GM23338 (cell line): ENCODE results near the gene ORAI2. TPM values are rescaled to one million over a fixed set of nuclear protein-coding genes. Genes with fewer than 3 reads are reported as not detected.

Experiments used
- ATAC-seq: fragments of 200-7000 bp; cut with Tn5 transposase; 3 replicates; pipeline ENCODE4 v1.9.1; 2020
- DNase-seq: peaks from one replicate; pipeline ENCODE4 v3.0.0-alpha.2; 2015; ENCODE audit warnings: low spot score
- H2AFZ ChIP-seq: fragments of 200-600 bp; sonication (generic); 2 replicates; pipeline ENCODE4 v1.8.0; 2016; ENCODE audit warnings: antibody characterized with exemption, mild to moderate bottlenecking, moderate library complexity
- H3F3A ChIP-seq: fragments of 200-600 bp; sonication (generic); replicated peaks from 2 replicates; pipeline ENCODE4 v1.8.0; 2017; ENCODE audit warnings: antibody characterized with exemption, mixed run types, low read depth
- H3K27ac ChIP-seq: fragments of 200-600 bp; sonication (generic); 2 replicates; pipeline ENCODE4 v1.6.1; 2016; ENCODE audit warnings: low read depth
- H3K27me3 ChIP-seq: fragments of 200-600 bp; sonication (generic); 2 replicates; pipeline ENCODE4 v1.8.0; 2016; ENCODE audit warnings: mild to moderate bottlenecking, mixed run types, moderate library complexity; ENCODE audit not compliant: insufficient read depth
- H3K36me3 ChIP-seq: fragments of 200-600 bp; sonication (generic); 2 replicates; pipeline ENCODE4 v1.8.0; 2016; ENCODE audit warnings: mild to moderate bottlenecking; ENCODE audit not compliant: insufficient read depth
- H3K4me1 ChIP-seq: fragments of 200-600 bp; sonication (generic); 2 replicates; pipeline ENCODE4 v1.8.0; 2016; ENCODE audit warnings: mild to moderate bottlenecking, moderate library complexity; ENCODE audit not compliant: insufficient read depth
- H3K4me2 ChIP-seq: fragments of 200-600 bp; sonication (generic); 2 replicates; pipeline ENCODE4 v1.7.1; 2017; ENCODE audit warnings: mixed run types
- H3K4me3 ChIP-seq: fragments of 200-600 bp; sonication (generic); 2 replicates; pipeline ENCODE4 v1.6.1; 2016; ENCODE audit warnings: mixed run types
- H3K79me2 ChIP-seq: fragments of 200-600 bp; sonication (generic); replicated peaks from 2 replicates; pipeline ENCODE4 v1.8.0; 2017; ENCODE audit warnings: mild to moderate bottlenecking; ENCODE audit not compliant: insufficient read depth
- H3K9me2 ChIP-seq: fragments of 200-600 bp; sonication (generic); 2 replicates; pipeline ENCODE4 v1.8.0; 2017; ENCODE audit not compliant: insufficient read depth
- H4K20me1 ChIP-seq: fragments of 200-600 bp; sonication (generic); replicated peaks from 2 replicates; pipeline ENCODE4 v1.8.0; 2017; ENCODE audit warnings: mild to moderate bottlenecking; ENCODE audit not compliant: insufficient read depth
- H3K27ac Mint-ChIP-seq: 2 replicates; pipeline ENCODE4 v1.8.0; 2020; ENCODE audit warnings: inconsistent platforms, mild to moderate bottlenecking, moderate library complexity, mixed read lengths
- H3K27me3 Mint-ChIP-seq: 3 replicates; pipeline ENCODE4 v1.8.0; 2022; ENCODE audit warnings: low read depth, mild to moderate bottlenecking, moderate library complexity, mixed read lengths, inconsistent platforms; ENCODE audit not compliant: insufficient read depth, poor library complexity
- H3K36me3 Mint-ChIP-seq: 3 replicates; pipeline ENCODE4 v1.8.0; 2021; ENCODE audit warnings: low read depth, mild to moderate bottlenecking, inconsistent platforms, moderate library complexity, mixed read lengths
- H3K4me1 Mint-ChIP-seq: 3 replicates; pipeline ENCODE4 v1.8.0; 2020; ENCODE audit warnings: mild to moderate bottlenecking, inconsistent platforms, mixed read lengths
- H3K4me3 Mint-ChIP-seq: 3 replicates; pipeline ENCODE4 v1.8.0; 2021; ENCODE audit warnings: moderate library complexity, mild to moderate bottlenecking, inconsistent platforms, mixed read lengths
- H3K9me3 Mint-ChIP-seq: 3 replicates; pipeline ENCODE4 v1.8.0; 2020; ENCODE audit warnings: moderate library complexity, mild to moderate bottlenecking, inconsistent platforms, mixed read lengths
- CREB1 ChIP-seq: fragments of 250-450 bp; sonication (Bioruptor Pico); IDR thresholded peaks from 2 replicates; pipeline ENCODE4 v1.5.0; 2020; ENCODE audit warnings: low read depth, mild to moderate bottlenecking, moderate library complexity
- EZH2 ChIP-seq: fragments of 200-600 bp; sonication (generic); IDR thresholded peaks from one replicate; pipeline ENCODE4 v1.8.0; 2017; ENCODE audit warnings: antibody characterized with exemption, mild to moderate bottlenecking, low read depth; ENCODE audit not compliant: unreplicated experiment
- EZH2phosphoT487 ChIP-seq: fragments of 200-600 bp; sonication (generic); IDR thresholded peaks from one replicate; pipeline ENCODE4 v1.8.1; 2018; ENCODE audit warnings: antibody characterized with exemption; ENCODE audit not compliant: unreplicated experiment
- JUNB ChIP-seq: IDR thresholded peaks from one replicate; pipeline ENCODE4 v1.6.1; 2016; ENCODE audit warnings: antibody characterized with exemption; ENCODE audit not compliant: unreplicated experiment
- NANOG ChIP-seq: IDR thresholded peaks from 2 replicates; pipeline ENCODE4 v1.6.1; 2016; ENCODE audit warnings: antibody characterized with exemption, borderline replicate concordance
- POLR2AphosphoS5 ChIP-seq: IDR thresholded peaks from 2 replicates; pipeline ENCODE4 v1.6.1; 2016; ENCODE audit warnings: antibody characterized with exemption, low read depth
- STAT1 ChIP-seq: IDR thresholded peaks from one replicate; pipeline ENCODE4 v1.6.1; 2016; ENCODE audit warnings: antibody characterized with exemption; ENCODE audit not compliant: unreplicated experiment
- ZNF114 ChIP-seq: fragments of 250-450 bp; sonication (Bioruptor Pico); IDR thresholded peaks from 2 replicates; pipeline ENCODE4 v1.5.0; 2020; ENCODE audit warnings: mild to moderate bottlenecking, moderate library complexity
- ZNF331 ChIP-seq: fragments of 250-450 bp; sonication (Bioruptor Pico); IDR thresholded peaks from 2 replicates; pipeline ENCODE4 v1.5.0; 2020; ENCODE audit warnings: low read depth, mild to moderate bottlenecking, moderate library complexity
- polyA plus RNA-seq: library from polyadenylated mRNA; unstranded; fragments of >200 nt; fragmentation: Nextera tagmentation; extraction: Ambion mirVana; gene quantifications from 2 replicates; pipeline ENCODE4 v1.2.1, GENCODE V29; 2016
- total RNA-seq: library from RNA; depleted of rRNA; stranded (reverse); fragments of >200 nt; shearing (Covaris generic); gene quantifications from 2 replicates; pipeline ENCODE4 v1.2.3, GENCODE V29; 2014
- TF ChIP-seq, protein P1 (sequence below): IDR thresholded peaks from 2 replicates; pipeline ENCODE4 v1.6.1; 2016; ENCODE audit warnings: antibody characterized with exemption
- TF ChIP-seq, protein P2 (sequence below), 2 experiments: fragments of 200-600 bp in 1 of 2; sonication (generic) in 1 of 2; conservative IDR thresholded peaks; 2 replicates each; pipeline versions ENCODE4 v1.5.1 to v1.6.1; 2016 to 2017; ENCODE audit warnings: antibody characterized with exemption in 2 of 2, low read depth in 2 of 2, mild to moderate bottlenecking in 2 of 2, moderate library complexity in 1 of 2
- TF ChIP-seq, protein P3 (sequence below): fragments of 250-450 bp; sonication (Bioruptor Pico); IDR thresholded peaks from 2 replicates; pipeline ENCODE4 v1.5.0; 2020; ENCODE audit warnings: mild to moderate bottlenecking, moderate library complexity
- TF ChIP-seq, protein P4 (sequence below): IDR thresholded peaks from one replicate; pipeline ENCODE4 v1.6.1; 2018; ENCODE audit warnings: antibody characterized with exemption; ENCODE audit not compliant: unreplicated experiment

Gene ORAI2
- total and polyA plus RNA-seq, 2 experiments from 2014 or later = 6.6 to 33.8 TPM

DNA sequence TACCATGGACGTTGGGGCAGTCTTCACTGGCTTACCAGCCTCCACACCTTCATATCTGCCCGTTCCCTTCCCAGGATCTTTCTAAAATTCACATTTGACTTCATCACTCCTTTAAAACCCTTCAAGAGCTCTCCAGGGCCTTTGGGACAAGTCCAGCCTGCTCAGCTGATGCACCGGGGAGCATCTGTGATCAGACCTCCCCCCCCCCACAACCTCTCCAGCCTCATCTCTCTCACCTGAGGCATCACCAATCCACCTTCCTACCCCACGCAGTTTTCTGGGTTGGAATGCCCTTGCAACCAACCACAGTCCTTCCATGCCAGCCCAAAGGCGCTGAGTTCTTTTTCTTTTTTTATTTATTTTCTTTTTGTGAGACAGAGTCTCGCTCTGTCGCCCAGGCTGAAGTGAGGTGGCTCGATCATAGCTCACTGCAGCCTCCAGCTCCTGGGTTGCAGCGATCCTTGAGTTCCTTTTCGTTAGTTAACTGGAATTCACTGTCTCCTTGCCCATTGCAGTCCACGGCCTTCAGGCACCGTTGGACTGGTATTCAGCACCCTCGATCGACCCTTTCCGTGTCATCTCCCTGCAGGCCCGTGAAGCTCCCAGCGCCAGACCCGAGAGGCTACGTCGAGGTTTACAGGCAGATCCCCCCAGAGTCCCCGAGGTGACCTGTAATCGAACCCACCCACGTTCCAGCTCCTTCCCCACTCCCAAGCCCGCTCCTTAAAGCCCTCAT is 30.6 kb downstream of the ORAI2 start:
- peak overlapping the region; percentile 88 for H3K27ac Mint-ChIP-seq
- TF ChIP-seq CREB1 (CRISPR knock-in tag) (no peak), EZH2 (no peak), NANOG (no peak), ZNF331 (no peak), STAT1 (no peak), POLR2AphosphoS5 (no peak), JUNB (no peak), ZNF114 (CRISPR knock-in tag) (no peak), EZH2phosphoT487 (no peak)
- TF ChIP-seq, protein P1, sequence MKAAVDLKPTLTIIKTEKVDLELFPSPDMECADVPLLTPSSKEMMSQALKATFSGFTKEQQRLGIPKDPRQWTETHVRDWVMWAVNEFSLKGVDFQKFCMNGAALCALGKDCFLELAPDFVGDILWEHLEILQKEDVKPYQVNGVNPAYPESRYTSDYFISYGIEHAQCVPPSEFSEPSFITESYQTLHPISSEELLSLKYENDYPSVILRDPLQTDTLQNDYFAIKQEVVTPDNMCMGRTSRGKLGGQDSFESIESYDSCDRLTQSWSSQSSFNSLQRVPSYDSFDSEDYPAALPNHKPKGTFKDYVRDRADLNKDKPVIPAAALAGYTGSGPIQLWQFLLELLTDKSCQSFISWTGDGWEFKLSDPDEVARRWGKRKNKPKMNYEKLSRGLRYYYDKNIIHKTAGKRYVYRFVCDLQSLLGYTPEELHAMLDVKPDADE = no peak
- TF ChIP-seq, protein P2, sequence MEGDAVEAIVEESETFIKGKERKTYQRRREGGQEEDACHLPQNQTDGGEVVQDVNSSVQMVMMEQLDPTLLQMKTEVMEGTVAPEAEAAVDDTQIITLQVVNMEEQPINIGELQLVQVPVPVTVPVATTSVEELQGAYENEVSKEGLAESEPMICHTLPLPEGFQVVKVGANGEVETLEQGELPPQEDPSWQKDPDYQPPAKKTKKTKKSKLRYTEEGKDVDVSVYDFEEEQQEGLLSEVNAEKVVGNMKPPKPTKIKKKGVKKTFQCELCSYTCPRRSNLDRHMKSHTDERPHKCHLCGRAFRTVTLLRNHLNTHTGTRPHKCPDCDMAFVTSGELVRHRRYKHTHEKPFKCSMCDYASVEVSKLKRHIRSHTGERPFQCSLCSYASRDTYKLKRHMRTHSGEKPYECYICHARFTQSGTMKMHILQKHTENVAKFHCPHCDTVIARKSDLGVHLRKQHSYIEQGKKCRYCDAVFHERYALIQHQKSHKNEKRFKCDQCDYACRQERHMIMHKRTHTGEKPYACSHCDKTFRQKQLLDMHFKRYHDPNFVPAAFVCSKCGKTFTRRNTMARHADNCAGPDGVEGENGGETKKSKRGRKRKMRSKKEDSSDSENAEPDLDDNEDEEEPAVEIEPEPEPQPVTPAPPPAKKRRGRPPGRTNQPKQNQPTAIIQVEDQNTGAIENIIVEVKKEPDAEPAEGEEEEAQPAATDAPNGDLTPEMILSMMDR (conservative IDR thresholded peaks at IDR 0.05; ENCODE audit: low read depth in 2 of 2) = no peak
- TF ChIP-seq, protein P3, sequence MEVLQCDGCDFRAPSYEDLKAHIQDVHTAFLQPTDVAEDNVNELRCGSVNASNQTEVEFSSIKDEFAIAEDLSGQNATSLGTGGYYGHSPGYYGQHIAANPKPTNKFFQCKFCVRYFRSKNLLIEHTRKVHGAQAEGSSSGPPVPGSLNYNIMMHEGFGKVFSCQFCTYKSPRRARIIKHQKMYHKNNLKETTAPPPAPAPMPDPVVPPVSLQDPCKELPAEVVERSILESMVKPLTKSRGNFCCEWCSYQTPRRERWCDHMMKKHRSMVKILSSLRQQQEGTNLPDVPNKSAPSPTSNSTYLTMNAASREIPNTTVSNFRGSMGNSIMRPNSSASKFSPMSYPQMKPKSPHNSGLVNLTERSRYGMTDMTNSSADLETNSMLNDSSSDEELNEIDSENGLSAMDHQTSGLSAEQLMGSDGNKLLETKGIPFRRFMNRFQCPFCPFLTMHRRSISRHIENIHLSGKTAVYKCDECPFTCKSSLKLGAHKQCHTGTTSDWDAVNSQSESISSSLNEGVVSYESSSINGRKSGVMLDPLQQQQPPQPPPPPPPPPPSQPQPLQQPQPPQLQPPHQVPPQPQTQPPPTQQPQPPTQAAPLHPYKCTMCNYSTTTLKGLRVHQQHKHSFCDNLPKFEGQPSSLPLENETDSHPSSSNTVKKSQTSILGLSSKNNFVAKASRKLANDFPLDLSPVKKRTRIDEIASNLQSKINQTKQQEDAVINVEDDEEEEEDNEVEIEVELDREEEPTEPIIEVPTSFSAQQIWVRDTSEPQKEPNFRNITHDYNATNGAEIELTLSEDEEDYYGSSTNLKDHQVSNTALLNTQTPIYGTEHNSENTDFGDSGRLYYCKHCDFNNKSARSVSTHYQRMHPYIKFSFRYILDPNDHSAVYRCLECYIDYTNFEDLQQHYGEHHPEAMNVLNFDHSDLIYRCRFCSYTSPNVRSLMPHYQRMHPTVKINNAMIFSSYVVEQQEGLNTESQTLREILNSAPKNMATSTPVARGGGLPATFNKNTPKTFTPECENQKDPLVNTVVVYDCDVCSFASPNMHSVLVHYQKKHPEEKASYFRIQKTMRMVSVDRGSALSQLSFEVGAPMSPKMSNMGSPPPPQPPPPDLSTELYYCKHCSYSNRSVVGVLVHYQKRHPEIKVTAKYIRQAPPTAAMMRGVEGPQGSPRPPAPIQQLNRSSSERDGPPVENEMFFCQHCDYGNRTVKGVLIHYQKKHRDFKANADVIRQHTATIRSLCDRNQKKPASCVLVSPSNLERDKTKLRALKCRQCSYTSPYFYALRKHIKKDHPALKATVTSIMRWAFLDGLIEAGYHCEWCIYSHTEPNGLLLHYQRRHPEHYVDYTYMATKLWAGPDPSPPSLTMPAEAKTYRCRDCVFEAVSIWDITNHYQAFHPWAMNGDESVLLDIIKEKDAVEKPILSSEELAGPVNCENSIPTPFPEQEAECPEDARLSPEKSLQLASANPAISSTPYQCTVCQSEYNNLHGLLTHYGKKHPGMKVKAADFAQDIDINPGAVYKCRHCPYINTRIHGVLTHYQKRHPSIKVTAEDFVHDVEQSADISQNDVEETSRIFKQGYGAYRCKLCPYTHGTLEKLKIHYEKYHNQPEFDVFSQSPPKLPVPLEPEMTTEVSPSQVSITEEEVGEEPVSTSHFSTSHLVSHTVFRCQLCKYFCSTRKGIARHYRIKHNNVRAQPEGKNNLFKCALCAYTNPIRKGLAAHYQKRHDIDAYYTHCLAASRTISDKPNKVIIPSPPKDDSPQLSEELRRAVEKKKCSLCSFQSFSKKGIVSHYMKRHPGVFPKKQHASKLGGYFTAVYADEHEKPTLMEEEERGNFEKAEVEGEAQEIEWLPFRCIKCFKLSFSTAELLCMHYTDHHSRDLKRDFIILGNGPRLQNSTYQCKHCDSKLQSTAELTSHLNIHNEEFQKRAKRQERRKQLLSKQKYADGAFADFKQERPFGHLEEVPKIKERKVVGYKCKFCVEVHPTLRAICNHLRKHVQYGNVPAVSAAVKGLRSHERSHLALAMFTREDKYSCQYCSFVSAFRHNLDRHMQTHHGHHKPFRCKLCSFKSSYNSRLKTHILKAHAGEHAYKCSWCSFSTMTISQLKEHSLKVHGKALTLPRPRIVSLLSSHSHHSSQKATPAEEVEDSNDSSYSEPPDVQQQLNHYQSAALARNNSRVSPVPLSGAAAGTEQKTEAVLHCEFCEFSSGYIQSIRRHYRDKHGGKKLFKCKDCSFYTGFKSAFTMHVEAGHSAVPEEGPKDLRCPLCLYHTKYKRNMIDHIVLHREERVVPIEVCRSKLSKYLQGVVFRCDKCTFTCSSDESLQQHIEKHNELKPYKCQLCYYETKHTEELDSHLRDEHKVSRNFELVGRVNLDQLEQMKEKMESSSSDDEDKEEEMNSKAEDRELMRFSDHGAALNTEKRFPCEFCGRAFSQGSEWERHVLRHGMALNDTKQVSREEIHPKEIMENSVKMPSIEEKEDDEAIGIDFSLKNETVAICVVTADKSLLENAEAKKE = no peak
- TF ChIP-seq, protein P4, sequence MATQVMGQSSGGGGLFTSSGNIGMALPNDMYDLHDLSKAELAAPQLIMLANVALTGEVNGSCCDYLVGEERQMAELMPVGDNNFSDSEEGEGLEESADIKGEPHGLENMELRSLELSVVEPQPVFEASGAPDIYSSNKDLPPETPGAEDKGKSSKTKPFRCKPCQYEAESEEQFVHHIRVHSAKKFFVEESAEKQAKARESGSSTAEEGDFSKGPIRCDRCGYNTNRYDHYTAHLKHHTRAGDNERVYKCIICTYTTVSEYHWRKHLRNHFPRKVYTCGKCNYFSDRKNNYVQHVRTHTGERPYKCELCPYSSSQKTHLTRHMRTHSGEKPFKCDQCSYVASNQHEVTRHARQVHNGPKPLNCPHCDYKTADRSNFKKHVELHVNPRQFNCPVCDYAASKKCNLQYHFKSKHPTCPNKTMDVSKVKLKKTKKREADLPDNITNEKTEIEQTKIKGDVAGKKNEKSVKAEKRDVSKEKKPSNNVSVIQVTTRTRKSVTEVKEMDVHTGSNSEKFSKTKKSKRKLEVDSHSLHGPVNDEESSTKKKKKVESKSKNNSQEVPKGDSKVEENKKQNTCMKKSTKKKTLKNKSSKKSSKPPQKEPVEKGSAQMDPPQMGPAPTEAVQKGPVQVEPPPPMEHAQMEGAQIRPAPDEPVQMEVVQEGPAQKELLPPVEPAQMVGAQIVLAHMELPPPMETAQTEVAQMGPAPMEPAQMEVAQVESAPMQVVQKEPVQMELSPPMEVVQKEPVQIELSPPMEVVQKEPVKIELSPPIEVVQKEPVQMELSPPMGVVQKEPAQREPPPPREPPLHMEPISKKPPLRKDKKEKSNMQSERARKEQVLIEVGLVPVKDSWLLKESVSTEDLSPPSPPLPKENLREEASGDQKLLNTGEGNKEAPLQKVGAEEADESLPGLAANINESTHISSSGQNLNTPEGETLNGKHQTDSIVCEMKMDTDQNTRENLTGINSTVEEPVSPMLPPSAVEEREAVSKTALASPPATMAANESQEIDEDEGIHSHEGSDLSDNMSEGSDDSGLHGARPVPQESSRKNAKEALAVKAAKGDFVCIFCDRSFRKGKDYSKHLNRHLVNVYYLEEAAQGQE = no peak

More for the DNA sequence above, 30.6 kb downstream of the ORAI2 start:
- DNase-seq (no peak), ATAC-seq (peak; percentile 6)
- Histone ChIP-seq H3K4me1 (0 out of 2 replicates have a peak, but pooled peaks cover 11% of the 10 kb centered on the region), H2AFZ (peak overlapping the region; percentile 100), H3K4me3 (peak overlapping the region; percentile 99), H3K79me2 (peaks cover 21% of the 10 kb centered on the region), H3K9me2 (no peaks in the 10 kb centered on the region), H3F3A (peaks cover 6% of the 10 kb centered on the region; the same call in 1 of the 2 replicates), H4K20me1 (no peaks in the 10 kb centered on the region), H3K4me2 (peak overlapping the region; percentile 98), H3K27ac (no peak overlapping the region), H3K27me3 (no peaks in the 10 kb centered on the region), H3K36me3 (no peaks in the 10 kb centered on the region)
- H3K4me1 Mint-ChIP-seq = peaks cover 18% of the 10 kb centered on the region
- H3K27me3 Mint-ChIP-seq = peaks cover 16% of the 10 kb centered on the region
- H3K4me3 Mint-ChIP-seq = peak overlapping the region; percentile 98
- peaks cover 3% of the 10 kb centered on the region; the same call in 1 of the 3 replicates for H3K9me3 Mint-ChIP-seq
- H3K36me3 Mint-ChIP-seq = peaks cover 16% of the 10 kb centered on the region
